ENCODE results near the gene DCP1A.

GRCh38 chr3:53248161-53248560, 99.2 kb downstream of the DCP1A start:
- TF ChIP-seq CTCF (IDR thresholded peaks at IDR 0.05): no peak
- TF ChIP-seq POLR2A (IDR thresholded peaks at IDR 0.05): no peak
